ENCODE results near the gene ZWILCH. TPM values are rescaled to one million over a fixed set of nuclear protein-coding genes. Genes with fewer than 3 reads are reported as not detected.

Gene ZWILCH
- total and polyA plus RNA-seq, 4 donors = 3.2 to 9.9 (median 6.1) TPM

DNA sequence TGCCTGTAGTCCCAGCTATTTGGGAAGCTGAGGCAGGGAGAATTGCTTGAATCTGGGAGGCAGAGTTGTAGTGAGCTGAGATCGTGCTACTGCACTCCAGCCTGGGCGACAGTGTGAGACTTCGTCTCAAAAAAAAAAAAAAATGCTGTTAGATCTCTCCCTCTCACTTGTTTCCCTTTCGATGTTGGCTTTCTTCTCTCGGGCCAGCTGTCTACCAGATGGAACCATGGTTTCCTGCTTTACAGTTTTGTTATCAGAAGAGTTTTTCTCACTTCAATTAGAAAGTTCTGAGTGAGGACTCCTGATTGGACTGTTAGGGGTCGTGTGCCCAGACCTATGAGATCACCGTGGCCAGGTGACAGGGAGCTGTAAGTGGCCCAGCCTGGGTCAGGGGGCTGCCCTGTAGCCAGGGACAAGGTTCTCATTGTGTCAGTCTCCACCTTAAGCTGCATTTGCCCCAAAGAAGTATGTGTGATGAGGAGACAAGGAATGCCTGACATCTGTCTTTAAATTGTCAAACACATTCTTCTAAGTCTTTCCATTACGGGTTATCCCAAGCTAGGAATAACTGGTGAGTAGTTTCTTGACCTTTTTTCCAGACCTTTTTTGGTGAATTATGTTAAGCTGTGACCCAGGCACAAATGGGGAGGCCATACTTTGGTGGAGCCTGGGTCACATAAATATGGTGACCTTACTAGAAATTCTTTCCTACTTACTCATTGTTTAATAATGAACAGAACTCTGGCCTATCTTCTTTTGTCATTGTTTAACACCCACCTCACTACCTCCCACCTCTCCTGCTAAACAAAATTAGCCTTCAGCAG lies 32.7 kb upstream of the ZWILCH start:
- Histone ChIP-seq H3K4me1 (ENCODE audit: control insufficient read depth in 5 of 5, insufficient read depth in 5 of 5, low read length in 5 of 5) (peaks cover 0 to 10% (median 0%) of the 10 kb centered on the region in 5 donors), H3K9me3 (ENCODE audit: control insufficient read depth in 4 of 4, insufficient read depth in 3 of 4, low read length in 3 of 4) (no peaks in the 10 kb centered on the region), H3K36me3 (ENCODE audit: control insufficient read depth in 4 of 4, insufficient read depth in 4 of 4, low read length in 4 of 4) (no peaks in the 10 kb centered on the region), H3K4me3 (no peak overlapping the region), H3K9ac (ENCODE audit: insufficient read depth in 1 of 2, low read length in 2 of 2) (no peak overlapping the region), H3K27me3 (ENCODE audit: control insufficient read depth in 3 of 3, insufficient read depth in 3 of 3, low read length in 2 of 3) (no peaks in the 10 kb centered on the region), H3K27ac (ENCODE audit: low read depth in 1 of 2, low read length in 1 of 2) (no peak overlapping the region)
- ATAC-seq (ENCODE audit: insufficient read depth, low FRiP score) (no peak), DNase-seq (peak; percentile 31 to 62 (median 51))
- TF ChIP-seq, protein P1, sequence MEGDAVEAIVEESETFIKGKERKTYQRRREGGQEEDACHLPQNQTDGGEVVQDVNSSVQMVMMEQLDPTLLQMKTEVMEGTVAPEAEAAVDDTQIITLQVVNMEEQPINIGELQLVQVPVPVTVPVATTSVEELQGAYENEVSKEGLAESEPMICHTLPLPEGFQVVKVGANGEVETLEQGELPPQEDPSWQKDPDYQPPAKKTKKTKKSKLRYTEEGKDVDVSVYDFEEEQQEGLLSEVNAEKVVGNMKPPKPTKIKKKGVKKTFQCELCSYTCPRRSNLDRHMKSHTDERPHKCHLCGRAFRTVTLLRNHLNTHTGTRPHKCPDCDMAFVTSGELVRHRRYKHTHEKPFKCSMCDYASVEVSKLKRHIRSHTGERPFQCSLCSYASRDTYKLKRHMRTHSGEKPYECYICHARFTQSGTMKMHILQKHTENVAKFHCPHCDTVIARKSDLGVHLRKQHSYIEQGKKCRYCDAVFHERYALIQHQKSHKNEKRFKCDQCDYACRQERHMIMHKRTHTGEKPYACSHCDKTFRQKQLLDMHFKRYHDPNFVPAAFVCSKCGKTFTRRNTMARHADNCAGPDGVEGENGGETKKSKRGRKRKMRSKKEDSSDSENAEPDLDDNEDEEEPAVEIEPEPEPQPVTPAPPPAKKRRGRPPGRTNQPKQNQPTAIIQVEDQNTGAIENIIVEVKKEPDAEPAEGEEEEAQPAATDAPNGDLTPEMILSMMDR (IDR thresholded peaks at IDR 0.05; ENCODE audit: control extremely low read depth, extremely low read depth) = no peak
- WGBS, 2 donors = 41 to 63% methylated on average over 8 of the region's 8 CpGs

DNA sequence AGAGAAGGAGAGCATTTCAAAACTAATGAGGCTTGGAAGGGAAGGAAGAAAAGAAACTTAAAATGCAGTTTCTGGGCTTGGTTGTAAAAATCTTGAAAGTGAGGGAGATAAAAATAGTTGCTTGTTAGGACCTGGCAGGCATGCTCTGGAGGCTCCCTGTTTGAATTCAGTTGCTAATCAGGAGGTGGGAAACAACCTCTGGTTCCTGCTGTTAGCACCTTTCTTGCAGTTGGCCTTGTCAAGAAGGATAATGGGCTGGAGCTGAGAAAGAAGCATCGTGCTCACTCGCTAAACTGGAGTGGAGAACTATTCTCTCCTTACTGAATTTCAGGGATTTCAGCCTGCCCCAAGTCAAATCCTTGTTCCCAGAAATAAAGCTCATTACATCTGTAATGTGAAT lies 31.0 kb upstream of the ZWILCH start:
- DNase-seq (no peak), ATAC-seq (ENCODE audit: insufficient read depth, low FRiP score) (no peak)
- WGBS, 2 donors = 87 to 92% methylated on average over 2 of the region's 2 CpGs
- Histone ChIP-seq H3K9me3 (ENCODE audit: control insufficient read depth in 4 of 4, insufficient read depth in 3 of 4, low read length in 3 of 4) (no peaks in the 10 kb centered on the region), H3K9ac (ENCODE audit: insufficient read depth in 1 of 2, low read length in 2 of 2) (no peak overlapping the region), H3K4me3 (no peak overlapping the region), H3K36me3 (ENCODE audit: control insufficient read depth in 4 of 4, insufficient read depth in 4 of 4, low read length in 4 of 4) (no peaks in the 10 kb centered on the region), H3K27ac (ENCODE audit: low read depth in 1 of 2, low read length in 1 of 2) (no peak overlapping the region), H3K4me1 (ENCODE audit: control insufficient read depth in 5 of 5, insufficient read depth in 5 of 5, low read length in 5 of 5) (peaks cover 0 to 10% (median 0%) of the 10 kb centered on the region in 5 donors), H3K27me3 (ENCODE audit: control insufficient read depth in 3 of 3, insufficient read depth in 3 of 3, low read length in 2 of 3) (no peaks in the 10 kb centered on the region)
- TF ChIP-seq, protein P1 (IDR thresholded peaks at IDR 0.05; ENCODE audit: control extremely low read depth, extremely low read depth) = no peak

DNA sequence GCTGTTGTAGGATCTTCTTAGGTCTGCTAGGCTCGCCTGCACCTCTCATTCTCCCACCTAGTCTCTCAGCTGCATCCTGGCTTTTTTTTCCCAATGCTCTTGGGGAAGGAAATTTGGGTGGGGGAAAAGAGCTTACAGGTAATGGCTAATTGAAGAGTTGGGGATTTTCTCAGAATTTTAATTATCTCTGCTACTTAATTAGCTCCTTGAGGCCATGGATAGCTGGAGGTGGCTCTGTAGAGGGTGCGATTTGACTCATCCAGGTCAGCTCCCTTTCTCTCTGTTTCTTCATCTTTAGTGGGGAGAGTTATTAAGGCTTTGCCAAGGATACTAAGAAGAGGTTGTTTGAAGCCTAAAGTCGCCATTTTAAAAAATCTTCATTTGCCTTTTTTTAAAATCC lies 30.2 kb upstream of the ZWILCH start:
- Histone ChIP-seq H3K4me3 (no peak overlapping the region), H3K27ac (ENCODE audit: low read depth in 1 of 2, low read length in 1 of 2) (no peak overlapping the region), H3K9ac (ENCODE audit: insufficient read depth in 1 of 2, low read length in 2 of 2) (no peak overlapping the region), H3K27me3 (ENCODE audit: control insufficient read depth in 3 of 3, insufficient read depth in 3 of 3, low read length in 2 of 3) (no peaks in the 10 kb centered on the region), H3K36me3 (ENCODE audit: control insufficient read depth in 4 of 4, insufficient read depth in 4 of 4, low read length in 4 of 4) (no peaks in the 10 kb centered on the region), H3K9me3 (ENCODE audit: control insufficient read depth in 4 of 4, insufficient read depth in 3 of 4, low read length in 3 of 4) (no peaks in the 10 kb centered on the region), H3K4me1 (ENCODE audit: control insufficient read depth in 5 of 5, insufficient read depth in 5 of 5, low read length in 5 of 5) (peaks cover 0 to 10% (median 0%) of the 10 kb centered on the region in 5 donors)
- TF ChIP-seq, protein P1 (IDR thresholded peaks at IDR 0.05; ENCODE audit: control extremely low read depth, extremely low read depth) = no peak
- DNase-seq = no peak
- ATAC-seq (ENCODE audit: insufficient read depth, low FRiP score) = no peak
- WGBS, 2 donors = 99% methylated on average over 3 of the region's 3 CpGs
